ENCODE data around the gene TANGO2.

DNA sequence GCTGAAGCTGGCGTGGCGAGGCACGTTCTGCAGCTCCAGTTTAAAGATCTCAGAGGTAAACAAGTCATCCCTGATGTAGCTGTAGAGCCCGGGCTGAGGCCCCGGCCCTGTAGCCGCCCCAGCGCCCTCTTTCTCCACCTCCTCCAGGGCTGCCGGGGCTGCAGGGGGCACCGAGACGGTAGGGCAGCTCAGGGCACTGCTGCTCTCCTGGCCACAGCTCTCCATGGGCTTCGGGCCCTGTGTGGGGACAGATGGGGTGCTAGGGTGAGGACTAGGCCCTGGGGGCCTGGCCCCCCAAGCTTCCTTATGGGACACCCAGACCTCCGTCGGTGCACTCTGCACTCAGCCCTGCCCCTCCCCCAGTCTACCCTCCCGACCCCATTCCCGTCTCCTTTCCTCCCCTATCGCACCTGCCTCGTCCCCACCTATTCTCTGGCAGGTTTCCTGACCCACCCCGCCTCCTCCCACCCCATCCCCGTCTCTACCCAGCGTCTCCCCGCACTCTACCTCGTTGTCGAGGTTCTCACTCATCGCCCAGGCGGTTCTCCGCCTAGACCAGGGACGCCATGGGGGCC, 95.6 kb downstream of the TANGO2 start:
- TF ChIP-seq EZH2 (IDR thresholded peaks at IDR 0.05) (no peak), EZH2phosphoT487 (IDR thresholded peaks at IDR 0.05) (no peak)
- TF ChIP-seq, protein P1, sequence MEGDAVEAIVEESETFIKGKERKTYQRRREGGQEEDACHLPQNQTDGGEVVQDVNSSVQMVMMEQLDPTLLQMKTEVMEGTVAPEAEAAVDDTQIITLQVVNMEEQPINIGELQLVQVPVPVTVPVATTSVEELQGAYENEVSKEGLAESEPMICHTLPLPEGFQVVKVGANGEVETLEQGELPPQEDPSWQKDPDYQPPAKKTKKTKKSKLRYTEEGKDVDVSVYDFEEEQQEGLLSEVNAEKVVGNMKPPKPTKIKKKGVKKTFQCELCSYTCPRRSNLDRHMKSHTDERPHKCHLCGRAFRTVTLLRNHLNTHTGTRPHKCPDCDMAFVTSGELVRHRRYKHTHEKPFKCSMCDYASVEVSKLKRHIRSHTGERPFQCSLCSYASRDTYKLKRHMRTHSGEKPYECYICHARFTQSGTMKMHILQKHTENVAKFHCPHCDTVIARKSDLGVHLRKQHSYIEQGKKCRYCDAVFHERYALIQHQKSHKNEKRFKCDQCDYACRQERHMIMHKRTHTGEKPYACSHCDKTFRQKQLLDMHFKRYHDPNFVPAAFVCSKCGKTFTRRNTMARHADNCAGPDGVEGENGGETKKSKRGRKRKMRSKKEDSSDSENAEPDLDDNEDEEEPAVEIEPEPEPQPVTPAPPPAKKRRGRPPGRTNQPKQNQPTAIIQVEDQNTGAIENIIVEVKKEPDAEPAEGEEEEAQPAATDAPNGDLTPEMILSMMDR (IDR thresholded peaks at IDR 0.05): no peak
